CD4-positive, alpha-beta T cell (primary cell): ENCODE data around the gene C4orf51. TPM values are rescaled to one million over a fixed set of nuclear protein-coding genes. Genes with fewer than 3 reads are reported as not detected.

Source experiments
- ATAC-seq: fragments of 200-7000 bp; cut with Tn5 transposase; one replicate; pipeline ENCODE4 v1.10.0; 2022; ENCODE audit warnings: mild to moderate bottlenecking; ENCODE audit not compliant: poor library complexity
- CTCF ChIA-PET: fragments of 350-600 bp; sonication (Branson Sonifier 250); formaldehyde crosslinking; loops from one replicate; lab custom pipeline; 2021; ENCODE audit warnings: antibody characterized with exemption, inconsistent platforms; lab: Charles Lee
- POLR2A ChIA-PET: fragments of 350-600 bp; sonication (Branson Sonifier 250); formaldehyde crosslinking; loops from one replicate; lab custom pipeline; 2021; ENCODE audit warnings: antibody characterized with exemption, inconsistent platforms; lab: Charles Lee
- DNase-seq, 14 experiments: peaks; one replicate each; pipeline ENCODE4 v3.0.0-alpha.2; 2013 to 2020; ENCODE audit warnings: mixed read lengths in 2 of 14
- H3K27ac ChIP-seq, 2 donors: one replicate each; pipeline versions ENCODE4 v1.5.1 to v1.7.0; 2013; ENCODE audit warnings: low read length in 2 of 2, low read depth in 1 of 2, mild to moderate bottlenecking in 1 of 2
- H3K27me3 ChIP-seq, 2 experiments: 1 replicate in 1 of 2; 2 replicates in 1 of 2; pipeline versions ENCODE4 v1.6.1 to v1.7.0; 2013; ENCODE audit warnings: low read length in 2 of 2, control low read depth in 1 of 2, mild to moderate bottlenecking in 1 of 2, moderate library complexity in 1 of 2; ENCODE audit not compliant: insufficient read depth in 2 of 2, control insufficient read depth in 1 of 2
- H3K36me3 ChIP-seq: one replicate; pipeline ENCODE4 v1.6.1; 2013; ENCODE audit warnings: low read length, control low read depth; ENCODE audit not compliant: insufficient read depth
- H3K4me1 ChIP-seq: one replicate; pipeline ENCODE4 v1.6.1; 2013; ENCODE audit warnings: low read length, control low read depth; ENCODE audit not compliant: insufficient read depth
- H3K4me3 ChIP-seq: one replicate; pipeline ENCODE4 v1.5.1; 2013; ENCODE audit warnings: mild to moderate bottlenecking, low read length, moderate library complexity
- H3K9me3 ChIP-seq, 2 experiments: 1 replicate in 1 of 2; 2 replicates in 1 of 2; pipeline versions ENCODE4 v1.6.1 to v1.7.0; 2013; ENCODE audit warnings: low read length in 2 of 2, mild to moderate bottlenecking in 2 of 2, control low read depth in 1 of 2, moderate library complexity in 1 of 2; ENCODE audit not compliant: control insufficient read depth in 1 of 2, insufficient read depth in 1 of 2
- H3K27ac Mint-ChIP-seq: one replicate; pipeline ENCODE4 v1.8.0; 2020; ENCODE audit warnings: mixed read lengths
- H3K27me3 Mint-ChIP-seq: one replicate; pipeline ENCODE4 v1.8.0; 2021; ENCODE audit warnings: mixed read lengths
- H3K36me3 Mint-ChIP-seq: one replicate; pipeline ENCODE4 v1.8.0; 2021; ENCODE audit warnings: low read depth, mixed read lengths
- H3K4me1 Mint-ChIP-seq: one replicate; pipeline ENCODE4 v1.8.0; 2021; ENCODE audit warnings: low read depth, mixed read lengths
- H3K4me3 Mint-ChIP-seq: one replicate; pipeline ENCODE4 v1.8.0; 2020; ENCODE audit warnings: mild to moderate bottlenecking, mixed read lengths
- H3K9me3 Mint-ChIP-seq: one replicate; pipeline ENCODE4 v1.8.0; 2020; ENCODE audit warnings: mixed read lengths
- CTCF ChIP-seq: fragments of 200-600 bp; IDR thresholded peaks from one replicate; pipeline ENCODE4 v1.8.0; 2022; ENCODE audit warnings: antibody characterized with exemption, mild to moderate bottlenecking
- intact Hi-C, 2 experiments: fragments of 100-400 bp; cut with DNase I in 1 of 2; cut with micrococcal nuclease in 1 of 2; formaldehyde crosslinking; loops; one replicate each; pipeline versions ENCODE4 v1.15.1 to v1.9.0; 2023 to 2025; cut with DNase I, micrococcal nuclease
- total RNA-seq, 174 experiments: library from RNA in 2 of 174; stranded (reverse) in 2 of 174; gene quantifications; one replicate each; pipeline ENCODE4 v1.2.3 and lab custom pipeline; 2021 to 2026

Gene C4orf51
- total RNA-seq, 2 experiments from 2014 or later: not detected

GRCh38 chr4:145680902-145681301, 956 bp downstream of the C4orf51 start:
- peaks cover 7 to 10% of the 10 kb centered on the region in 2 experiments for H3K27me3 ChIP-seq
- no peaks in the 10 kb centered on the region for H3K36me3 Mint-ChIP-seq
- no peak overlapping the region for H3K4me3 Mint-ChIP-seq

GRCh38 chr4:145681518-145681917, 1.6 kb downstream of the C4orf51 start:
- Histone ChIP-seq H3K4me1 (no peaks in the 10 kb centered on the region), H3K27me3 (peaks cover 7 to 10% of the 10 kb centered on the region in 2 experiments), H3K36me3 (no peaks in the 10 kb centered on the region), H3K4me3 (no peak overlapping the region), H3K9me3 (no peaks in the 10 kb centered on the region), H3K27ac (no peak overlapping the region)
- Mint-ChIP-seq H3K9me3 (peaks cover 7% of the 10 kb centered on the region), H3K36me3 (no peaks in the 10 kb centered on the region), H3K4me3 (no peak overlapping the region), H3K4me1 (no peaks in the 10 kb centered on the region), H3K27me3 (peaks cover 23% of the 10 kb centered on the region), H3K27ac (no peak overlapping the region)
- ChIA-PET CTCF (no interaction called here), POLR2A (no interaction called here)
- intact Hi-C loops: no loop called here
- no peak for TF ChIP-seq CTCF
- ATAC-seq (no peak), DNase-seq (no peak)

More at GRCh38 chr4:145680902-145681301, 956 bp downstream of the C4orf51 start:
- intact Hi-C loops: no loop called here
- ChIA-PET CTCF (no interaction called here), POLR2A (no interaction called here)
- H3K4me1 Mint-ChIP-seq: no peaks in the 10 kb centered on the region
- H3K9me3 Mint-ChIP-seq: peaks cover 7% of the 10 kb centered on the region
- Histone ChIP-seq H3K9me3 (no peaks in the 10 kb centered on the region), H3K4me1 (no peaks in the 10 kb centered on the region), H3K27ac (no peak overlapping the region), H3K4me3 (no peak overlapping the region), H3K36me3 (no peaks in the 10 kb centered on the region)
- TF ChIP-seq CTCF: no peak
- no peak for ATAC-seq
- H3K27ac Mint-ChIP-seq: no peak overlapping the region
- DNase-seq: no peak
- H3K27me3 Mint-ChIP-seq: peaks cover 23% of the 10 kb centered on the region

- TF ChIP-seq CTCF: no peak
- ATAC-seq (no peak), DNase-seq (no peak)
- no peak overlapping the region for H3K4me3 ChIP-seq
- peaks cover 7 to 10% of the 10 kb centered on the region in 2 experiments for H3K27me3 ChIP-seq
- no peaks in the 10 kb centered on the region for H3K36me3 Mint-ChIP-seq
- POLR2A ChIA-PET: no interaction called here
- H3K4me1 ChIP-seq: no peaks in the 10 kb centered on the region
- CTCF ChIA-PET: no interaction called here
- no peak overlapping the region for H3K4me3 Mint-ChIP-seq
- peaks cover 23% of the 10 kb centered on the region for H3K27me3 Mint-ChIP-seq
- no peaks in the 10 kb centered on the region for H3K9me3 ChIP-seq
- no peak overlapping the region for H3K27ac ChIP-seq
- intact Hi-C loops: no loop called here
- H3K9me3 Mint-ChIP-seq: peaks cover 7% of the 10 kb centered on the region
- no peaks in the 10 kb centered on the region for H3K36me3 ChIP-seq
- H3K4me1 Mint-ChIP-seq: no peaks in the 10 kb centered on the region
- H3K27ac Mint-ChIP-seq: no peak overlapping the region
Observed at GRCh38 chr4:145681956-145682355, 2.0 kb downstream of the C4orf51 start.
